ENCODE measurements around the gene KLRG1.

Gene KLRG1

GRCh38 chr12:8996682-8997405 is 7.5 kb downstream of the KLRG1 start:
- peak; percentile 50; the same call in 2 of the 3 replicates for ATAC-seq
- TF ChIP-seq ZNF70 (CRISPR knock-in tag; IDR thresholded peaks at IDR 0.05) (no peak), ISL1 (CRISPR knock-in tag; IDR thresholded peaks at IDR 0.05) (no peak), OSR1 (CRISPR knock-in tag; IDR thresholded peaks at IDR 0.05) (no peak), CSDC2 (CRISPR knock-in tag; IDR thresholded peaks at IDR 0.05) (no peak), CSRNP3 (CRISPR knock-in tag; IDR thresholded peaks at IDR 0.05) (no peak), PPARA (CRISPR knock-in tag; IDR thresholded peaks at IDR 0.05; ENCODE audit: borderline replicate concordance) (no peak), ESRRG (CRISPR knock-in tag; IDR thresholded peaks at IDR 0.05) (no peak)
- TF ChIP-seq, protein P1, sequence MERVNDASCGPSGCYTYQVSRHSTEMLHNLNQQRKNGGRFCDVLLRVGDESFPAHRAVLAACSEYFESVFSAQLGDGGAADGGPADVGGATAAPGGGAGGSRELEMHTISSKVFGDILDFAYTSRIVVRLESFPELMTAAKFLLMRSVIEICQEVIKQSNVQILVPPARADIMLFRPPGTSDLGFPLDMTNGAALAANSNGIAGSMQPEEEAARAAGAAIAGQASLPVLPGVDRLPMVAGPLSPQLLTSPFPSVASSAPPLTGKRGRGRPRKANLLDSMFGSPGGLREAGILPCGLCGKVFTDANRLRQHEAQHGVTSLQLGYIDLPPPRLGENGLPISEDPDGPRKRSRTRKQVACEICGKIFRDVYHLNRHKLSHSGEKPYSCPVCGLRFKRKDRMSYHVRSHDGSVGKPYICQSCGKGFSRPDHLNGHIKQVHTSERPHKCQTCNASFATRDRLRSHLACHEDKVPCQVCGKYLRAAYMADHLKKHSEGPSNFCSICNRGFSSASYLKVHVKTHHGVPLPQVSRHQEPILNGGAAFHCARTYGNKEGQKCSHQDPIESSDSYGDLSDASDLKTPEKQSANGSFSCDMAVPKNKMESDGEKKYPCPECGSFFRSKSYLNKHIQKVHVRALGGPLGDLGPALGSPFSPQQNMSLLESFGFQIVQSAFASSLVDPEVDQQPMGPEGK (CRISPR knock-in tag; IDR thresholded peaks at IDR 0.05; ENCODE audit: borderline replicate concordance): no peak

- ATAC-seq: no peak
- TF ChIP-seq ZNF70 (CRISPR knock-in tag; IDR thresholded peaks at IDR 0.05) (no peak), PPARA (CRISPR knock-in tag; IDR thresholded peaks at IDR 0.05; ENCODE audit: borderline replicate concordance) (no peak), SNAI2 (CRISPR knock-in tag; IDR thresholded peaks at IDR 0.05) (no peak), CSRNP3 (CRISPR knock-in tag; IDR thresholded peaks at IDR 0.05) (no peak), CSDC2 (CRISPR knock-in tag; IDR thresholded peaks at IDR 0.05) (no peak), CREB5 (CRISPR knock-in tag; IDR thresholded peaks at IDR 0.05; ENCODE audit: low read depth) (no peak), ESRRG (CRISPR knock-in tag; IDR thresholded peaks at IDR 0.05) (no peak), TOX (CRISPR knock-in tag; IDR thresholded peaks at IDR 0.05; ENCODE audit: borderline replicate concordance) (no peak), RARB (CRISPR knock-in tag; IDR thresholded peaks at IDR 0.05) (no peak), ZNF8 (CRISPR knock-in tag; IDR thresholded peaks at IDR 0.05) (no peak), GLIS3 (CRISPR knock-in tag; IDR thresholded peaks at IDR 0.05) (no peak)
These were observed 11.9 kb downstream of the KLRG1 start for GRCh38 chr12:9001233-9001632.

DNA sequence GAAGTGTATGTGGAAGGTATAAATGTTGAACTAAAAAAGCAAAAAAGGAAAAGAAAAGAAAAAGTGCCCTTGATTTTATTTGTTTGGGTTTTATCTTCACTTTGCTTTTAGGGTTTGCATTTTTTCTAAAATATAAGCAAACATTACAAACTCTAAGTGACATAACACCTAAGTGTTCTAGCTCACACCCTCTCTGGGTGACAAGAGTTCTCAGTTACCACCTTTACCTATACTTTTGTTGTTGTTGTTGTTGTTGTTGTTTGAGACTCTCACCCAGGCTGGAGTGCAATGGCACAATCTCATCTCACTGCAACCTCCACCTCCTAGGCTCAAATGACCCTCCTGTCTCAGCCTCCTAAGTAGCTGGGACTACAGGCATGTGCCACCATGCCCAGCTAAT is 13.0 kb downstream of the KLRG1 start:
- TF ChIP-seq POU6F1 (CRISPR knock-in tag; IDR thresholded peaks at IDR 0.05; ENCODE audit: borderline replicate concordance, low read depth): no peak
- TF ChIP-seq RARB (CRISPR knock-in tag; IDR thresholded peaks at IDR 0.05): no peak
- no peak for TF ChIP-seq ARNTL (CRISPR knock-in tag; IDR thresholded peaks at IDR 0.05; ENCODE audit: borderline replicate concordance, low read depth)
- TF ChIP-seq ZC3H10 (CRISPR knock-in tag; IDR thresholded peaks at IDR 0.05): no peak
- TF ChIP-seq PPARA (CRISPR knock-in tag; IDR thresholded peaks at IDR 0.05; ENCODE audit: borderline replicate concordance): no peak
- TF ChIP-seq, protein P1 (CRISPR knock-in tag; IDR thresholded peaks at IDR 0.05; ENCODE audit: borderline replicate concordance): no peak
- no peak for TF ChIP-seq ISL1 (CRISPR knock-in tag; IDR thresholded peaks at IDR 0.05)
- TF ChIP-seq ESRRG (CRISPR knock-in tag; IDR thresholded peaks at IDR 0.05): no peak
- ATAC-seq: no peak

All from SK-N-SH treated with all-trans-retinoic acid at 6 μM for 48 hours (cell line).